ENCODE results near the gene IPCEF1. TPM values are rescaled to one million over a fixed set of nuclear protein-coding genes. Genes with fewer than 3 reads are reported as not detected.

Gene IPCEF1
- total and polyA plus RNA-seq, 4 donors = 0.46 to 2.8 (median 1.3) TPM

GRCh38 chr6:154106251-154106650, 250.4 kb downstream of the IPCEF1 start:
- TF ChIP-seq CTCF (IDR thresholded peaks at IDR 0.05; ENCODE audit: low read depth, low read length, missing input control) = no peak
- TF ChIP-seq ZBTB33 (IDR thresholded peaks at IDR 0.05) = no peak
- no peak for TF ChIP-seq NR2F2 (IDR thresholded peaks at IDR 0.05)
- no peak for TF ChIP-seq RAD21 (IDR thresholded peaks at IDR 0.05)
- TF ChIP-seq SP1 (IDR thresholded peaks at IDR 0.05) = no peak
- no peak for TF ChIP-seq FOXA2 (IDR thresholded peaks at IDR 0.05)
- TF ChIP-seq MAX (IDR thresholded peaks at IDR 0.05) = no peak
- Histone ChIP-seq H3K4me1 (ENCODE audit: control insufficient read depth in 4 of 4, insufficient read depth in 4 of 4, low read length in 3 of 4) (no peaks in the 10 kb centered on the region), H3K27ac (ENCODE audit: low read depth in 1 of 2, low read length in 2 of 2) (no peak overlapping the region), H3K27me3 (ENCODE audit: control insufficient read depth in 4 of 4, insufficient read depth in 4 of 4, low read length in 3 of 4) (peaks cover 0 to 3% (median 1%) of the 10 kb centered on the region in 4 donors), H3K9ac (ENCODE audit: low read depth in 1 of 2, low read length in 2 of 2) (no peak overlapping the region), H3K4me3 (ENCODE audit: low read depth in 1 of 3, low read length in 3 of 3) (no peak overlapping the region), H3K9me3 (ENCODE audit: control insufficient read depth in 4 of 4, low read length in 3 of 4) (peaks cover 0 to 3% (median under 1%) of the 10 kb centered on the region in 4 donors), H3K36me3 (ENCODE audit: control insufficient read depth in 4 of 4, insufficient read depth in 3 of 4, low read depth in 1 of 4, low read length in 3 of 4) (no peaks in the 10 kb centered on the region)
- DNase-seq (ENCODE audit: low spot score) = no peak
- 84% methylated on average over 2 of the region's 2 CpGs for WGBS

Other genes with a start within 250 kb of the IPCEF1 start
- gene CNKSR3, start 153.9 kb upstream of the IPCEF1 start, total RNA-seq = 10 to 100 TPM in 1 of 2 donors, 1 to 10 TPM in 1; 6.4 to 22.7 TPM
- gene CNKSR3, start 153.9 kb upstream of the IPCEF1 start, polyA plus RNA-seq = 10 to 100 TPM; 12.3 to 17.7 TPM

All from liver (tissue), 9 donors.